HepG2 (cell line): ENCODE data around the gene SLC9A5. TPM values are rescaled to one million over a fixed set of nuclear protein-coding genes. Genes with fewer than 3 reads are reported as not detected.

Experiments
- ARID5B ChIP-seq: IDR thresholded peaks from 2 replicates; pipeline ENCODE4 v1.4.0; 2020; ENCODE audit warnings: mild to moderate bottlenecking, missing genetic modification reagents
- ARNT ChIP-seq: fragments of 450-650 bp; IDR thresholded peaks from 2 replicates; pipeline ENCODE4 v1.6.1; 2017
- DNMT1 ChIP-seq: sonication (generic); formaldehyde crosslinking; IDR thresholded peaks from 2 replicates; pipeline ENCODE4 v1.5.1; 2020; ENCODE audit warnings: mild to moderate bottlenecking, missing genetic modification reagents
- GFI1 ChIP-seq: sonication (generic); formaldehyde crosslinking; IDR thresholded peaks from 2 replicates; pipeline ENCODE4 v1.5.0; 2020; ENCODE audit warnings: missing genetic modification reagents, mild to moderate bottlenecking, borderline replicate concordance
- GLMP ChIP-seq: sonication (generic); formaldehyde crosslinking; IDR thresholded peaks from 2 replicates; pipeline ENCODE4 v1.9.0; 2021; ENCODE audit warnings: missing genetic modification reagents, mild to moderate bottlenecking, borderline replicate concordance
- HDAC2 ChIP-seq: sonication (generic); formaldehyde crosslinking; IDR thresholded peaks from 2 replicates; pipeline ENCODE4 v1.4.0; 2020; ENCODE audit warnings: missing genetic modification reagents
- HMGA1 ChIP-seq: sonication (generic); formaldehyde crosslinking; conservative IDR thresholded peaks from 2 replicates; pipeline ENCODE4 v1.4.0; 2020; ENCODE audit warnings: missing genetic modification reagents
- IKZF4 ChIP-seq: sonication (generic); formaldehyde crosslinking; IDR thresholded peaks from 2 replicates; pipeline ENCODE4 v1.5.1; 2020; ENCODE audit warnings: borderline replicate concordance, mild to moderate bottlenecking, low read depth, missing genetic modification reagents; ENCODE audit errors: not compliant biosample characterization
- KAT8 ChIP-seq: IDR thresholded peaks from 2 replicates; pipeline ENCODE4 v1.6.1; 2016; ENCODE audit warnings: missing genetic modification reagents, missing compliant biosample characterization
- MED13 ChIP-seq: sonication (generic); formaldehyde crosslinking; IDR thresholded peaks from 2 replicates; pipeline ENCODE4 v1.5.0; 2020; ENCODE audit warnings: missing genetic modification reagents
- MXD1 ChIP-seq: sonication (generic); formaldehyde crosslinking; IDR thresholded peaks from 2 replicates; pipeline ENCODE4 v1.4.0; 2020; ENCODE audit warnings: mild to moderate bottlenecking, missing genetic modification reagents
- PHF20 ChIP-seq: sonication (generic); formaldehyde crosslinking; IDR thresholded peaks from 2 replicates; pipeline ENCODE4 v1.5.0; 2020; ENCODE audit warnings: mild to moderate bottlenecking, missing genetic modification reagents
- SNRNP70 ChIP-seq: fragments of 200-400 bp; formaldehyde crosslinking; IDR thresholded peaks from 2 replicates; pipeline ENCODE4 v1.6.1; 2017; ENCODE audit warnings: mild to moderate bottlenecking, low read depth, low read length, moderate library complexity
- SP5 ChIP-seq: IDR thresholded peaks from 2 replicates; pipeline ENCODE4 v1.6.1; 2016; ENCODE audit warnings: low read depth, borderline replicate concordance
- SRF ChIP-seq: IDR thresholded peaks from 2 replicates; pipeline ENCODE4 v1.6.1; 2011; ENCODE audit warnings: mild to moderate bottlenecking, low read depth, low read length, moderate library complexity
- THAP8 ChIP-seq: sonication (generic); formaldehyde crosslinking; IDR thresholded peaks from 2 replicates; pipeline ENCODE4 v1.5.1; 2020; ENCODE audit warnings: missing genetic modification reagents, mild to moderate bottlenecking, borderline replicate concordance
- ZNF18 ChIP-seq: sonication (generic); formaldehyde crosslinking; IDR thresholded peaks from 2 replicates; pipeline ENCODE4 v1.8.0; 2022; ENCODE audit warnings: mild to moderate bottlenecking, missing genetic modification reagents; ENCODE audit not compliant: insufficient replicate concordance
- ZNF331 ChIP-seq: sonication (generic); formaldehyde crosslinking; IDR thresholded peaks from 2 replicates; pipeline ENCODE4 v1.4.0; 2020; ENCODE audit warnings: missing genetic modification reagents
- ZNF670 ChIP-seq: sonication (generic); formaldehyde crosslinking; IDR thresholded peaks from 2 replicates; pipeline ENCODE4 v1.8.0; 2022; ENCODE audit warnings: mild to moderate bottlenecking, missing genetic modification reagents, borderline replicate concordance
- ZNF674 ChIP-seq: sonication (generic); formaldehyde crosslinking; IDR thresholded peaks from 2 replicates; pipeline ENCODE4 v1.5.0; 2020; ENCODE audit warnings: low read depth, mild to moderate bottlenecking, missing genetic modification reagents
- ZNF773 ChIP-seq: sonication (generic); formaldehyde crosslinking; IDR thresholded peaks from 2 replicates; pipeline ENCODE4 v1.4.0; 2020; ENCODE audit warnings: missing genetic modification reagents, borderline replicate concordance
- ZNF781 ChIP-seq: sonication (generic); formaldehyde crosslinking; IDR thresholded peaks from 2 replicates; pipeline ENCODE4 v1.5.1; 2020; ENCODE audit warnings: borderline replicate concordance, mild to moderate bottlenecking, missing genetic modification reagents; ENCODE audit errors: not compliant biosample characterization
- ZNF878 ChIP-seq: sonication (generic); formaldehyde crosslinking; IDR thresholded peaks from 2 replicates; pipeline ENCODE4 v1.8.1; 2023; ENCODE audit warnings: mild to moderate bottlenecking, missing genetic modification reagents, moderate library complexity
- polyA plus RNA-seq, 8 experiments: library from polyadenylated mRNA; depleted of rRNA in 3 of 8; stranded (reverse) in 7 of 8; unstranded in 1 of 8; fragments of >200 nt; fragmentation: Illumina TruSeq in 4 of 8; extraction: Trizol in 4 of 8; gene quantifications; 2 replicates each; pipeline versions ENCODE4 v1.2.1 to v1.2.3, GENCODE V29; 2011 to 2016; ENCODE audit warnings: low read depth in 4 of 8, missing spikeins in 1 of 8, mixed read lengths in 1 of 8; ENCODE audit not compliant: insufficient read depth in 1 of 8
- total RNA-seq, 5 experiments: library from RNA; depleted of rRNA; stranded (reverse); fragments of >200 nt; fragmentation: Illumina TruSeq; extraction: Trizol; gene quantifications; 2 replicates each; pipeline ENCODE4 v1.2.3, GENCODE V29; 2016; ENCODE audit warnings: low read depth in 1 of 5

SLC9A5 gene
- total and polyA plus RNA-seq, 2 of the 13 experiments (the other 11 are each of a cell fraction or from before 2014, with no cell fraction given): 0.58 to 1.4 TPM

- no peak for TF ChIP-seq ARID5B (CRISPR knock-in tag)
- no peak for TF ChIP-seq THAP8 (CRISPR knock-in tag)
- TF ChIP-seq ZNF674: no peak
- TF ChIP-seq ZNF670: peak; percentile 64; the same call in 1 of the 2 replicates
- no peak for TF ChIP-seq SP5 (CRISPR knock-in tag)
- TF ChIP-seq ZNF331 (CRISPR knock-in tag): 0 out of 2 replicates have a peak, but pooled peaks have one; percentile 25
- 0 out of 2 replicates have a peak, but pooled peaks have one; percentile 25 for TF ChIP-seq KAT8 (CRISPR knock-in tag)
- peak; percentile 39; the same call in 1 of the 2 replicates for TF ChIP-seq MED13 (CRISPR knock-in tag)
- no peak; the same call in 1 of the 2 replicates for TF ChIP-seq HDAC2
- no peak for TF ChIP-seq DNMT1 (CRISPR knock-in tag)
- no peak for TF ChIP-seq SNRNP70
- TF ChIP-seq ARNT: no peak
- TF ChIP-seq ZNF781 (CRISPR knock-in tag): no peak
- no peak; the same call in 1 of the 2 replicates for TF ChIP-seq MXD1
- no peak for TF ChIP-seq ZNF18 (CRISPR knock-in tag)
- TF ChIP-seq GFI1 (CRISPR knock-in tag): no peak
- TF ChIP-seq GLMP (CRISPR knock-in tag): no peak
- TF ChIP-seq SRF: no peak
- TF ChIP-seq IKZF4 (CRISPR knock-in tag): no peak
- no peak for TF ChIP-seq HMGA1
- TF ChIP-seq PHF20: no peak; the same call in 1 of the 2 replicates
- no peak for TF ChIP-seq ZNF773 (CRISPR knock-in tag)
- no peak for TF ChIP-seq ZNF878
Observed at GRCh38 chr16:67278773-67279295, 30.1 kb downstream of the SLC9A5 start (continued).
